ENCODE data around the gene SLC25A13. TPM values are rescaled to one million over a fixed set of nuclear protein-coding genes. Genes with fewer than 3 reads are reported as not detected.

SLC25A13 gene
- total RNA-seq, 4 donors from 2014 or later = 2.3 to 53.0 (median 39.3) TPM

DNA sequence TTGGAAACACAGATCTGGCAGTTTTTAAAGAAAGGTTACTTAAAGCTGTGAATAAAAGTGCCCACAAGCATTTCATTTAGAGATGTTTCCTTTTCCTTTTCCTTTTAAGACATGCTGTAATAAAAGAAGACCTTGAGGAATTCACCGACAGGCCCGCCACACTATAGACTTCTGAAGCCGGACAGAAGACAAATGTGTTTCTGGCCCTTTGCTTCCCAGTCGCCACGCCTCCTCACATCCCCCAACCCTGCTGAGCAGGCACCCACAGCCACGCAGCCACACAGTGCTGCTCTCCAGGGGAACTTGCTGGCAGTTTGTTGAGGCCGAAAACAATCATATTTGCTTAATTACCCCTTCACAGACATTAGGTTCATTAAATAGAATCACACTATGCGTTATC lies 83.4 kb downstream of the SLC25A13 start:
- no peak for DNase-seq
- Histone ChIP-seq H3K36me3 (no peaks in the 10 kb centered on the region), H3K27me3 (no peaks in the 10 kb centered on the region), H3K4me3 (no peak overlapping the region), H3K4me1 (peaks cover 0 to 5% of the 10 kb centered on the region in 2 donors), H3K27ac (no peak overlapping the region), H3K9me3 (no peaks in the 10 kb centered on the region)
- intact Hi-C loops (cut with DNase I; ENCODE audit: low total_unique reads) = no loop called here
- TF ChIP-seq, protein P1, sequence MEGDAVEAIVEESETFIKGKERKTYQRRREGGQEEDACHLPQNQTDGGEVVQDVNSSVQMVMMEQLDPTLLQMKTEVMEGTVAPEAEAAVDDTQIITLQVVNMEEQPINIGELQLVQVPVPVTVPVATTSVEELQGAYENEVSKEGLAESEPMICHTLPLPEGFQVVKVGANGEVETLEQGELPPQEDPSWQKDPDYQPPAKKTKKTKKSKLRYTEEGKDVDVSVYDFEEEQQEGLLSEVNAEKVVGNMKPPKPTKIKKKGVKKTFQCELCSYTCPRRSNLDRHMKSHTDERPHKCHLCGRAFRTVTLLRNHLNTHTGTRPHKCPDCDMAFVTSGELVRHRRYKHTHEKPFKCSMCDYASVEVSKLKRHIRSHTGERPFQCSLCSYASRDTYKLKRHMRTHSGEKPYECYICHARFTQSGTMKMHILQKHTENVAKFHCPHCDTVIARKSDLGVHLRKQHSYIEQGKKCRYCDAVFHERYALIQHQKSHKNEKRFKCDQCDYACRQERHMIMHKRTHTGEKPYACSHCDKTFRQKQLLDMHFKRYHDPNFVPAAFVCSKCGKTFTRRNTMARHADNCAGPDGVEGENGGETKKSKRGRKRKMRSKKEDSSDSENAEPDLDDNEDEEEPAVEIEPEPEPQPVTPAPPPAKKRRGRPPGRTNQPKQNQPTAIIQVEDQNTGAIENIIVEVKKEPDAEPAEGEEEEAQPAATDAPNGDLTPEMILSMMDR (IDR thresholded peaks at IDR 0.05) = no peak
- TF ChIP-seq POLR2A (IDR thresholded peaks at IDR 0.05) = no peak

DNA sequence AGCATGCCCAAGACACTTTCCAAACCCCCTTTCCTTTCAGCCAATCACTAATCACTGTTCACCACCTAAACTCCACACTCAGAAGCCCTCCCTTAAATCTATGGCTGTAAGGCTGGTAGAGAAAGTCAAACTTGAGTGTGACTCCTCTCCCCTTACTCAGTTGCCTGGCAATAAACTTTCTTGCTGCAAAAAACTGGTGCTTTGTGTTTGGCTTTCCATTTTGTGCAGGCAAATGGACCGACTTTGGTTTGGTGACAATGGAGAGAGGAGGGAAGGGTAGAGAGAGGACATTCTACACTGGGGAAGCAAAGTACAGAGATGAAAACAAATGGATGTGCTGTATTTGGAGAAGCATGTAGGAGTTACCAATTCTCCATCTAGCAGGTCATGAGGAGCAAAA lies 84.9 kb downstream of the SLC25A13 start:
- Histone ChIP-seq H3K4me1 (peaks cover 0 to 5% of the 10 kb centered on the region in 2 donors), H3K27me3 (no peaks in the 10 kb centered on the region), H3K27ac (peak overlapping the region; percentile 55 to 67), H3K9me3 (no peaks in the 10 kb centered on the region), H3K36me3 (no peaks in the 10 kb centered on the region), H3K4me3 (no peak overlapping the region)
- intact Hi-C loops (cut with DNase I; ENCODE audit: low total_unique reads) = no loop called here
- no peak for DNase-seq
- TF ChIP-seq POLR2A (IDR thresholded peaks at IDR 0.05) = no peak
- TF ChIP-seq, protein P1 (IDR thresholded peaks at IDR 0.05) = no peak

DNA sequence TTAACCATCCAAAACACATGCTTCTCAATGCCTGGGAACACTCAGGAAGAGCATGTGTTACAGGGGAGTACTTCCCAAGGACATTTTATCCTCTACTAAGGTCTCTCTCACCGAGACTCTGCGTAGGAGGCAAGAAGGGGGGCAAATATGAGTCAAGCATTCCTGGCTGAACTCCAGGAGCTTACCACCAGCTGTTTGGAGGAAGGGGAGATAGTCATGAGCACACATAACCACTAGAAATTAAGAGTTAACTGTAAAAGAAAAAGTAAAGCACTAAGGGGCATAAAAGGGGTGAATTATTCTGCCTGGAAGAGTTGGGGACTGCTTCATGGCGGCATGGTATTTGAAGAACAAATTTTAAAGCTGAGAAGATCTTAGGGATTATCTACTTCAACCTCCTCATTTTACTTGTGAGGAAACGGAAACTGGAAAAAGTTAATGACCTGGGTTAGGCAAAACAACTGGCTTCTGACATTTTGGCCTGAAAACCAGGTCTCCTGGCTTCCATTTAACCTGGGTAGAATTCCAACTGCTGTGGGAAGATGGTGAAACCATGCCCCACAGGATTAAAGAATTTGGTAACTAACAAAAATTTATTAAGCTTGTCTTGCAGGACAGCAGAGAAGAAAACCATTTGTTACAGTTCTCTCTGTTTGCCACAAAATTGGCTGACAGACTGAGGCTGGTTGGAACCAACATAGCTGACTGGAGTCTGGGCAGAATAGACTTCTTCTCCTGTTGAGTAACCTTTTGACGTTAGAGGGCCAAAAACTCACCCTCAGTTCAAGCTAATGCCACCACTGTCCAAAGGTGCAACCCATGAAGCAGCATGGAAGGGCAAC lies 85.5 kb downstream of the SLC25A13 start:
- peak overlapping the region; percentile 55 to 67 for H3K27ac ChIP-seq
- H3K4me3 ChIP-seq = no peak overlapping the region
- no peak for TF ChIP-seq POLR2A (IDR thresholded peaks at IDR 0.05)
- TF ChIP-seq, protein P1 (IDR thresholded peaks at IDR 0.05) = no peak
- no peaks in the 10 kb centered on the region for H3K9me3 ChIP-seq
- DNase-seq = peak; percentile 70 to 75
- no peaks in the 10 kb centered on the region for H3K27me3 ChIP-seq
- H3K36me3 ChIP-seq = no peaks in the 10 kb centered on the region
- intact Hi-C loops (cut with DNase I; ENCODE audit: low total_unique reads) = no loop called here
- peaks cover 0 to 5% of the 10 kb centered on the region in 2 donors for H3K4me1 ChIP-seq

DNA sequence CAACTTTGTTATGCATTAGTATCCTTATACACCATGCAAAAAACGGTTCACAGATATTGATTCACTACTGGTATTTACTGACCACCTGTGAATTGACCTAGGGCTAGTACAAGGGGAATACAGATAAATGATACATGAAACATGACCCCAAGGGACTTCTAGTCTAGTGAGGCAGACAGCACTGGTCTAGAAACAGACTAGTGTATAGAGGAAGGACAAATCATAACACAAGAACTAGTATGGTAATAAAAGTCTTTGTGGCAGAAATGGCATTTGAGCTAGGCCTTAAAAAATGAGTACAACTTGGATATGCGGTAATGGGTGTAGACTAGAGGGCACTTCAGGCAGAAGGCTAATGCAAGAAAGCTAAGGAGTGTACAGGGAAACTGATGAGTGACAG lies 86.6 kb downstream of the SLC25A13 start:
- Histone ChIP-seq H3K27me3 (no peaks in the 10 kb centered on the region), H3K27ac (peak overlapping the region; percentile 55 to 67), H3K9me3 (no peaks in the 10 kb centered on the region), H3K36me3 (no peaks in the 10 kb centered on the region), H3K4me1 (peaks cover 0 to 5% of the 10 kb centered on the region in 2 donors), H3K4me3 (no peak overlapping the region)
- intact Hi-C loops (cut with DNase I; ENCODE audit: low total_unique reads) = no loop called here
- no peak for DNase-seq
- TF ChIP-seq, protein P1 (IDR thresholded peaks at IDR 0.05) = no peak
- no peak for TF ChIP-seq POLR2A (IDR thresholded peaks at IDR 0.05)

DNA sequence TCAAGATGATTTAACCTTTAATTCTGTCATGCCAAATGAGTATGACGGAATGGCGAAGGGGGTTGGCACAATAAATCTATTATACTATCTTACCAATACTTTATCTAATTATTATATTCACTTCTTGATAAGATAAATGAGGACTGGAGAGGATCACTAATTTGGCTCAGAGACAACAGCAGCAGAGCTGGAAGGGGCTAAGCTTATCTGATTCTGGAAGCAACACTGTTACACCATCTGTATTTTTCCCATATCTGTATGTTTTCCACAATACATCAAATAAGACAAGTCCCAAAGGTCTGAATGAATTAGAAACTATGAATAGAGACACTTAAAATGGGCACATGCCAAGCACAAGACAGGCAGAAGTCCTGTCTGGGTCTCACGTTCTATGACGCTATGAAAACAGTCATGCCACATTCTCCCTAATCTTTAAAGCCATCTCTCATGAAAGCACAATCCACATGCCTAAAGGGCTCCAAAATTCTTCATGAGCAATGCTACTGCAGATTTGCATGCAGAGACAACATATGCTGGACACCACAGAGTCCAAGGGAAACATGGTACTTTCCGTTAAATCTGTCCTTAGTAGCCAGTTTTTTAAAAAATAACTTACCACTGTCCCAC lies 88.3 kb downstream of the SLC25A13 start:
- H3K4me1 ChIP-seq = peaks cover 0 to 5% of the 10 kb centered on the region in 2 donors
- H3K27me3 ChIP-seq = no peaks in the 10 kb centered on the region
- intact Hi-C loops (cut with DNase I; ENCODE audit: low total_unique reads) = no loop called here
- no peak overlapping the region for H3K4me3 ChIP-seq
- no peak for DNase-seq
- no peaks in the 10 kb centered on the region for H3K9me3 ChIP-seq
- no peak overlapping the region for H3K27ac ChIP-seq
- TF ChIP-seq POLR2A (IDR thresholded peaks at IDR 0.05) = no peak
- TF ChIP-seq, protein P1 (IDR thresholded peaks at IDR 0.05) = no peak
- H3K36me3 ChIP-seq = no peaks in the 10 kb centered on the region

Measured in uterus (tissue), 4 donors.